Measurements from ENCODE around the gene KIRREL3.

The KIRREL3 gene

DNA sequence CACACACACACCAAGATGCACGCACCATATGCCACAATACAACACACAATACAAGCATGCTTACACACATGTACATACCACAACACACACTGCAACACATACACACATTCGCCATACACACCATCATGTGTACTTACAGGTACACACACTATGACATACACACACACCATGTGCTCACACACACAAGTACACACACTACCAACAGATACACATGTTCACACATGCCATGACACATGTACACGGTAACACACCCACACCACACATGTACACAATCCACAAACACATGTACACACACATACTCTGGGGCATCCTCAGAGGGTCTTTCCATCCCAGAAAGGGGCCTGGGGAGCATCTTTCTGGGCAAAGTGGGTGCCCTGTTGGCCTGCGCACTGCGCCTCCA lies 562.8 kb downstream of the KIRREL3 start:
- no peak overlapping the region for H3K4me3 ChIP-seq (ENCODE audit: low read length)
- TF ChIP-seq, protein P1, sequence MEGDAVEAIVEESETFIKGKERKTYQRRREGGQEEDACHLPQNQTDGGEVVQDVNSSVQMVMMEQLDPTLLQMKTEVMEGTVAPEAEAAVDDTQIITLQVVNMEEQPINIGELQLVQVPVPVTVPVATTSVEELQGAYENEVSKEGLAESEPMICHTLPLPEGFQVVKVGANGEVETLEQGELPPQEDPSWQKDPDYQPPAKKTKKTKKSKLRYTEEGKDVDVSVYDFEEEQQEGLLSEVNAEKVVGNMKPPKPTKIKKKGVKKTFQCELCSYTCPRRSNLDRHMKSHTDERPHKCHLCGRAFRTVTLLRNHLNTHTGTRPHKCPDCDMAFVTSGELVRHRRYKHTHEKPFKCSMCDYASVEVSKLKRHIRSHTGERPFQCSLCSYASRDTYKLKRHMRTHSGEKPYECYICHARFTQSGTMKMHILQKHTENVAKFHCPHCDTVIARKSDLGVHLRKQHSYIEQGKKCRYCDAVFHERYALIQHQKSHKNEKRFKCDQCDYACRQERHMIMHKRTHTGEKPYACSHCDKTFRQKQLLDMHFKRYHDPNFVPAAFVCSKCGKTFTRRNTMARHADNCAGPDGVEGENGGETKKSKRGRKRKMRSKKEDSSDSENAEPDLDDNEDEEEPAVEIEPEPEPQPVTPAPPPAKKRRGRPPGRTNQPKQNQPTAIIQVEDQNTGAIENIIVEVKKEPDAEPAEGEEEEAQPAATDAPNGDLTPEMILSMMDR (conservative IDR thresholded peaks at IDR 0.05; ENCODE audit: low read depth, low read length) = no peak
- no peak for DNase-seq (ENCODE audit: low read depth)

- TF ChIP-seq, protein P1 (conservative IDR thresholded peaks at IDR 0.05; ENCODE audit: low read depth, low read length) = no peak
- no peak for DNase-seq (ENCODE audit: low read depth)
- no peak overlapping the region for H3K4me3 ChIP-seq (ENCODE audit: low read length)
Observed at GRCh38 chr11:126436209-126436755, 564.3 kb downstream of the KIRREL3 start.

DNA sequence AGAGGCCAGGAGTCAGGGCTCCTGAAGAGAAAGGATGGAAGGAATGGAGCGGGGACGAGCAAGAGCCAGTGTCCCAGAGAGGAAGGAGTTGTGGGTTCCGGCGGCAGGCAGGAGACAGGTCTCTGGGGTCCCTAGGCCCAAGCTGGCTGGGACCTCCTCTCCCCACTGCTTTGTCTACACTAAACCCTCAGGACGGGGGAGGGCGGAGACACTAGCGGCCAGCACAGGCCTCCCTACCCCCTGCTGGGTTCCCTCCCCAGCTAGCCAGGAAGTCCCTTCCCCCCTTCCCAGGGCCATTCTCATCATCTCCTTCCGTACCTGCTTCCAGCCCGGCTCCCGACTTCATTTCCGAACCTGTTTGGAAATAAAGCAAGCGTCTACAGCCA lies 565.6 kb downstream of the KIRREL3 start:
- DNase-seq (ENCODE audit: low read depth) = no peak
- TF ChIP-seq, protein P1 (conservative IDR thresholded peaks at IDR 0.05; ENCODE audit: low read depth, low read length) = no peak
- no peak overlapping the region for H3K4me3 ChIP-seq (ENCODE audit: low read length)

GRCh38 chr11:126433989-126434949 lies 566.3 kb downstream of the KIRREL3 start:
- H3K4me3 ChIP-seq (ENCODE audit: low read length) = no peak overlapping the region
- TF ChIP-seq, protein P1 (conservative IDR thresholded peaks at IDR 0.05; ENCODE audit: low read depth, low read length) = no peak
- DNase-seq (ENCODE audit: low read depth) = no peak

DNA sequence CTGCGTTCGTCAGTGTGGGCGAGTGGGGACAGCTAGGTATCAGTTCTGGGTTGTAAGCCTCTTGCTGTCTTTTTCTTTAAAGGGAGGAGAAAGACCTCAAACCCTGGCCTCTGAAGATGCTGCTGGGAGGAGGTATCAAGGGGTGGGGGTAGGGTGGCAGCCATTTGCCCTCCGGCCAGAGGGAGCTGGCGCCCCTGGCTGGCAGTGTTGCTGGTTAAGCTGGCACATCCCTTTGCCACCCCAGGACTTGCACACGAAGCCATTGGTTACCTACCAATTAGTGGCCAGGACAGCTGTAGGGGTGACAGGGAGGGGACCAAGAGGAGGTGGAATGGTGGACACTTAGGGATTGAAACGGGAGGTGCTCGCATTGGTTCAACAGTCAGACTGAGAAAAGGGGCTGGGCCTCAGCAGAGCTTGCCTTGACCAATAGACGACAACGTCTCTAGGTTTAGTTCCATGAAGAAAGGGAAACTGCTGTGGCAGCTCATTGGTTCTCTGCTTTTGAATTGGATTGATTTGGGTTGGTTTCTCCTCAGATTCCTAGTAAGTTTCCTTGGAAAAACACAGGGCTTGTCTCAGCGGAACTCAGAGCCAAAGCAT lies 567.2 kb downstream of the KIRREL3 start:
- TF ChIP-seq, protein P1 (conservative IDR thresholded peaks at IDR 0.05; ENCODE audit: low read depth, low read length) = no peak
- no peak overlapping the region for H3K4me3 ChIP-seq (ENCODE audit: low read length)
- no peak for DNase-seq (ENCODE audit: low read depth)

DNA sequence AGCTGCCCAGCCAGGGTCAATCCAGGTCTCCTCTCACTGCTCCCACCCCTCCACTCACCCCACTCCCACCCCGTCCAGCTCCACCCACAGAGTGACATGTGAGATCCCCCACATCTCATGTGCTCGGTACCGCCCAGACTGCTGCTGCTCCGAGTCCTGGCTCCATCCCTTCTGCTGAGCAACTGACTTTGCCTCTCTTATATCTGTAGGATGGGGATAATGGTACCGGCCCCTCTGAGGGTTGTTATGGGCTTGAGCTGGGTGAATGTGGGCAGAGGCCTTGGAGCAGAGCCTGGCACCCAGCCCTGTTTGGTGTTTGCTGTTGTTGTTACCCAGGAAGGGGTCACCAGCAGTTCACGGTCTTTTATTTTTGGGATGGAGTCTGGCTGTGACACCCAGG lies 568.0 kb downstream of the KIRREL3 start:
- no peak for DNase-seq (ENCODE audit: low read depth)
- TF ChIP-seq, protein P1 (conservative IDR thresholded peaks at IDR 0.05; ENCODE audit: low read depth, low read length) = no peak
- no peak overlapping the region for H3K4me3 ChIP-seq (ENCODE audit: low read length)
